ENCODE measurements around the gene CACNA1B.

DNA sequence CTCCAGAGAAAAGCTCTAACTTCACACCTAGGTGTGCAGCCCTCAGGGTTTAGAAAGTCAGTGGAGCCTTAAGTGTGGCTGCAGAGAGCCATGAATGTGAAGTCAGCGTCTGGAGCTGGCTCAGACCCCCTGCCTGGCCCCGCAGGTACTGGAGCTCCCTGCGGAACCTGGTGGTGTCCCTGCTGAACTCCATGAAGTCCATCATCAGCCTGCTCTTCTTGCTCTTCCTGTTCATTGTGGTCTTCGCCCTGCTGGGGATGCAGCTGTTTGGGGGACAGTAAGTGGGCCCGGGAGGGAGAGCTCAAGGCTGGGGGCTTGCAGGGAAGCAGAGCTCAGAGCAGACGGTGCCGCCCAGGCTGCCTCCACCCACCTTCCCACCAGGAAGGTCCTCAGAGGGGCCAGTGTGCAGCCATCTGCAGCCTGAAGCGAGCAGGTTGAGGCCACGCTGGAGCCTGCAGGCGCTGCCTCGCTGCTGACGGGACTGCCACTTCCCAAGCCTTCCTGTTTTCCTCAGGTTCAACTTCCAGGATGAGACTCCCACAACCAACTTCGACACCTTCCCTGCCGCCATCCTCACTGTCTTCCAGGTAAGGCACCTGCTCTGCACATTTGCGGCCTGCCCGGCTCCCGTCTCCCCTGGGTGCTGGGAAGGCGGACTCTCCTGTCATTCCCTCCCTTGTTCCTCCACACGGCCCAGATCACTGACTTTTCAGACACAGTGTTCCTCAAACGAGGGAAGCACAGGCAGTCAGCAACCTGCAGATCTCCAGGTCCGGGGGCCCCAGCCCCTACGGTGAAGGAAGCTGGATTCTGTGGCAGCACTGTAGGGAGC is 108.9 kb downstream of the CACNA1B start:
- TF ChIP-seq EP300 (IDR thresholded peaks at IDR 0.05; ENCODE audit: borderline replicate concordance) (no peak), YY1 (IDR thresholded peaks at IDR 0.05; ENCODE audit: low read depth) (no peak), CEBPB (IDR thresholded peaks at IDR 0.05) (no peak), ZBTB7A (IDR thresholded peaks at IDR 0.05; ENCODE audit: low read depth) (no peak), EGR1 (IDR thresholded peaks at IDR 0.05) (no peak), RAD21 (IDR thresholded peaks at IDR 0.05; ENCODE audit: low read depth) (no peak), CREB1 (IDR thresholded peaks at IDR 0.05; ENCODE audit: low read depth) (no peak), TEAD4 (IDR thresholded peaks at IDR 0.05) (no peak), FOXM1 (IDR thresholded peaks at IDR 0.05; ENCODE audit: borderline replicate concordance, low read depth) (no peak), TCF12 (IDR thresholded peaks at IDR 0.05; ENCODE audit: low read depth) (no peak), NFIC (IDR thresholded peaks at IDR 0.05) (no peak)
- TF ChIP-seq, protein P1, sequence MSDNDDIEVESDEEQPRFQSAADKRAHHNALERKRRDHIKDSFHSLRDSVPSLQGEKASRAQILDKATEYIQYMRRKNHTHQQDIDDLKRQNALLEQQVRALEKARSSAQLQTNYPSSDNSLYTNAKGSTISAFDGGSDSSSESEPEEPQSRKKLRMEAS (IDR thresholded peaks at IDR 0.05), result no peak
- TF ChIP-seq, protein P2, sequence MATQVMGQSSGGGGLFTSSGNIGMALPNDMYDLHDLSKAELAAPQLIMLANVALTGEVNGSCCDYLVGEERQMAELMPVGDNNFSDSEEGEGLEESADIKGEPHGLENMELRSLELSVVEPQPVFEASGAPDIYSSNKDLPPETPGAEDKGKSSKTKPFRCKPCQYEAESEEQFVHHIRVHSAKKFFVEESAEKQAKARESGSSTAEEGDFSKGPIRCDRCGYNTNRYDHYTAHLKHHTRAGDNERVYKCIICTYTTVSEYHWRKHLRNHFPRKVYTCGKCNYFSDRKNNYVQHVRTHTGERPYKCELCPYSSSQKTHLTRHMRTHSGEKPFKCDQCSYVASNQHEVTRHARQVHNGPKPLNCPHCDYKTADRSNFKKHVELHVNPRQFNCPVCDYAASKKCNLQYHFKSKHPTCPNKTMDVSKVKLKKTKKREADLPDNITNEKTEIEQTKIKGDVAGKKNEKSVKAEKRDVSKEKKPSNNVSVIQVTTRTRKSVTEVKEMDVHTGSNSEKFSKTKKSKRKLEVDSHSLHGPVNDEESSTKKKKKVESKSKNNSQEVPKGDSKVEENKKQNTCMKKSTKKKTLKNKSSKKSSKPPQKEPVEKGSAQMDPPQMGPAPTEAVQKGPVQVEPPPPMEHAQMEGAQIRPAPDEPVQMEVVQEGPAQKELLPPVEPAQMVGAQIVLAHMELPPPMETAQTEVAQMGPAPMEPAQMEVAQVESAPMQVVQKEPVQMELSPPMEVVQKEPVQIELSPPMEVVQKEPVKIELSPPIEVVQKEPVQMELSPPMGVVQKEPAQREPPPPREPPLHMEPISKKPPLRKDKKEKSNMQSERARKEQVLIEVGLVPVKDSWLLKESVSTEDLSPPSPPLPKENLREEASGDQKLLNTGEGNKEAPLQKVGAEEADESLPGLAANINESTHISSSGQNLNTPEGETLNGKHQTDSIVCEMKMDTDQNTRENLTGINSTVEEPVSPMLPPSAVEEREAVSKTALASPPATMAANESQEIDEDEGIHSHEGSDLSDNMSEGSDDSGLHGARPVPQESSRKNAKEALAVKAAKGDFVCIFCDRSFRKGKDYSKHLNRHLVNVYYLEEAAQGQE (IDR thresholded peaks at IDR 0.05; ENCODE audit: low read depth), result no peak

Measured in Ishikawa (cell line).